Mucosa of gallbladder (tissue), 1 donor: Measurements from ENCODE around the gene ZNF148. TPM values are rescaled to one million over a fixed set of nuclear protein-coding genes. Genes with fewer than 3 reads are reported as not detected.

Experiments used
- DNase-seq: peaks from one replicate; pipeline ENCODE4 v3.0.0-alpha.2; 2020; ENCODE audit warnings: low spot score
- total RNA-seq: library from RNA; stranded (reverse); gene quantifications from one replicate; pipeline ENCODE4 v1.2.1, GENCODE V29; 2021
- donor health status: DM: no; HTN: no; CAD: no.

ZNF148 gene
- total RNA-seq, 1 donor from 2014 or later, result 50.4 TPM

DNA sequence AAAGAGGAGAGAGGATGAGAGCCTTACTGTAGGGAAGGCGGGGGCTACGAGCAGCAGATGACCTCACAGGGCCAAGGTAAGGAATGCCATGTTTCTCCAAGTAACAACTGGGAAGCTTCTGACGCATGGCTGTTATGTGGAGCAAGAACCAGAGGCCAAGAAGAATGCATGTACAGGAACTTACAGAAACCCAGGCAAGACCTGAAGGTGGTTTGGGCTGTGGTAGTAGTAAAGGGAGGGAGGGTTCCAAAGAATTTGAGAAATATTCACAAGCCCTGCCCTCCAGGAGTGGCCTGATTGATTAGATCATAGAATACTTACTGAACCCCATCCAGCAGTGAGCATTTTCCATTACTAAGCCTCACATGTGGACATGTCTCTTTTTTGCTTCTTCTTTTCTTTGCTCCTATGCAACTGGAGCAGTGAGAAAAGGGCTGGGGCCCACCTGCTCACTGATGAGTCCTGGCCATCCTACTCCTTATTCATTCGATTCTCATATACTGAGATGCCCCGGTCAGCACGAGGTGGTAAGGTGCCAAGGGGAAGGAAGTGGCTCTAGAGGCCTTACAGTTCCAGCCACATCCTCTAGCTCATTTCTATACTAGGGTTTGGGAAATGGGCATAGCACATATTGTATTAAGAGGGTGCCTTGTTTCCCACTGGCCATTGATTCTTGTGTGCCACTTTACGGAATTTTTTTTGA lies 154.2 kb downstream of the ZNF148 start:
- no peak for DNase-seq

GRCh38 chr3:125220183-125220582 lies 154.9 kb downstream of the ZNF148 start:
- no peak for DNase-seq

- DNase-seq, result no peak
These were observed 155.8 kb downstream of the ZNF148 start for GRCh38 chr3:125219261-125219701.

GRCh38 chr3:125214738-125215137 lies 160.4 kb downstream of the ZNF148 start:
- no peak for DNase-seq

- no peak for DNase-seq
These were observed 161.1 kb downstream of the ZNF148 start for GRCh38 chr3:125213946-125214542.

GRCh38 chr3:125213364-125213755 lies 161.8 kb downstream of the ZNF148 start:
- DNase-seq, result no peak

- DNase-seq, result no peak
These were observed 162.4 kb downstream of the ZNF148 start, which contains the start of gene SLC12A8 for GRCh38 chr3:125212509-125213363. Gene SLC12A8, minus strand, starts transcription at chr3:125212748. Its CDS starts 1,399 bp downstream, at chr3:125211349.

DNA sequence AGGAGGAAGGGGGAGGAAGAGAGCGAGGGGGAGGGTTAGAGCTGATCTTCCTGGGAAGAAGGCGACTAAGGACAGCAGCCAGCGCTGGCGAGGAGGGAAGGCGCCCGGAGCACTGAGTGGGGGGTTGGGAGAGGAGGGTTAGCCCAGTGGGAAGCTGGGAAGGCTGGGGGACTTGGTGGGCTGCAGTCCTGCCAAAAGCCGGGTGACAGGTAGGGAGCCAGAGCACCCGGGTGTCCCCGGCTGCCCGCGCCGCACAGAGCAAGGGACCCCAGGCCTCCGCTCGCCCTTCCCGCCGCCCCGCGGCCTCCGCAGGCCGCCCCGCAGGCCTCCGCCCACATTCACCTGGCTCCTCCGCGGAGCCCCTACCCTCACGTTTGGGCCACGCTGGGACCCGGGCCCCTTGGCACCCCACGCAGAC lies 163.0 kb downstream of the ZNF148 start:
- no peak for DNase-seq

GRCh38 chr3:125211523-125212090 lies 163.5 kb downstream of the ZNF148 start:
- no peak for DNase-seq

DNA sequence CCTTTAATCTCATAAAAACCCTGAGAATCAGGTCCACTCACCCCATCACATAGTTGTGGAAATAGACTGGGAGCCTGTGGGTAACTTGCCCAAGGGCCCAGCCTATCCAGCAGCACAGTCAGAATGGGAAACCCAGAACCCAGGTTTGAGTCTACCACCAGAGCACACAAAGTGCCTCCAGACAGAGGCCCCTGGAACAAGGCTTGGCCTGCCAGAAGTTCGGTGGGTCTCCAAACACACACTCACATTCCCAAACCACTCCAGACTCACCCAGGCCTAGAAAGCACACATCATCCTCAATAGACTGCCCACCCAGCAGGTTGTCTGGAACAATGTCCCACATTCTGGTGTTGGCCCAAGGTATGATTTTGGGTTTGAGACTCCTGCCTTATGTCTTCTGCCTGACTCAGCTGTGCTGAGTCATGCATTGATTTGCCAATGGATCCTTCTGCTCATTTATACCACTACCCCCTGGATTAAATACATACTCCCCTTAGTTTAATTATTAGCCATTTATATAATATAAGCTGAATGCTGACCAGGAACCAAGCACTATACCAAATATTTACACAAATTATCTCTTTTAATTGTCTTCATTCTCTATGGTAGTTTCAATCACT lies 167.1 kb downstream of the ZNF148 start:
- DNase-seq, result no peak

DNA sequence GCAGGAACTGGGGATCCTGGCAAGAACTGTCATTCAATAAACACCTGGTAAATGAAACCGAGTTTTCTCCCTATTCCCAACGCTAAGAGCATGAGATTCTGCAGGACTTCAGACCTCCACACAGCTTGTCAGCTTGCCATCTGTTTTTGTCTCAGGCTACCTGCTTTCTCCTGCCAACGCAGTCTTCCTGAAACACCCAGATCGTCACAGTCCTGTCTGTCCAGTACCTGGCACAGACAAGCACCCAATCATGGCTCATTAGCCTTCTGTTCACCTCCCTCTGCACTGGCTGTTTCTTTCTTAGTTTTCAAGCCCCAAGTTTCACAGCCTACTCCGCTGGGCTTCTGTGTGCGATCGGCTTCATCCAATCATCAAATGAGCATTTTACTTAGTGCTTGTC lies 167.6 kb downstream of the ZNF148 start:
- peak; percentile 81 for DNase-seq

DNA sequence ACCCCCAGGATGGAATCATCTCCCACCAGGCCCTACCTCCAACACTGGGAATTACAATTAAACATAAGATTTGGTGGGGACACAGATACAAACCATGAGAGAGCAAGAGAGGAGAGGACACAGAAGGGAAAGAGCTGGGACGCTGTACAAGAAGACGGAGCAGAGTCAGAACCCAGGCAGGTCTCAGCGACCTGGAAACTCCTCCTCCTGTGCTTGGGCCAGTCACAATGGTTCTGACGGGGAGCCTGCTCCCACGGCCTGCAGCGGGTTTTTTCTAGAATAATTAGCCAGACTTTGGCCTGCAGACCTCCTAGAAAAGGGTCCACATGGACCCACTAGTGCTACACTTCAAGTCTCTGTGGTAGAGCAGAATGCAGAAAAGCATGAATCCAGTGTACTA lies 168.2 kb downstream of the ZNF148 start:
- no peak for DNase-seq

GRCh38 chr3:125203731-125204130 lies 171.4 kb downstream of the ZNF148 start:
- no peak for DNase-seq

- no peak for DNase-seq
These were observed 172.9 kb downstream of the ZNF148 start for GRCh38 chr3:125202197-125202596.

GRCh38 chr3:125200731-125201139 lies 174.4 kb downstream of the ZNF148 start:
- DNase-seq, result no peak

DNA sequence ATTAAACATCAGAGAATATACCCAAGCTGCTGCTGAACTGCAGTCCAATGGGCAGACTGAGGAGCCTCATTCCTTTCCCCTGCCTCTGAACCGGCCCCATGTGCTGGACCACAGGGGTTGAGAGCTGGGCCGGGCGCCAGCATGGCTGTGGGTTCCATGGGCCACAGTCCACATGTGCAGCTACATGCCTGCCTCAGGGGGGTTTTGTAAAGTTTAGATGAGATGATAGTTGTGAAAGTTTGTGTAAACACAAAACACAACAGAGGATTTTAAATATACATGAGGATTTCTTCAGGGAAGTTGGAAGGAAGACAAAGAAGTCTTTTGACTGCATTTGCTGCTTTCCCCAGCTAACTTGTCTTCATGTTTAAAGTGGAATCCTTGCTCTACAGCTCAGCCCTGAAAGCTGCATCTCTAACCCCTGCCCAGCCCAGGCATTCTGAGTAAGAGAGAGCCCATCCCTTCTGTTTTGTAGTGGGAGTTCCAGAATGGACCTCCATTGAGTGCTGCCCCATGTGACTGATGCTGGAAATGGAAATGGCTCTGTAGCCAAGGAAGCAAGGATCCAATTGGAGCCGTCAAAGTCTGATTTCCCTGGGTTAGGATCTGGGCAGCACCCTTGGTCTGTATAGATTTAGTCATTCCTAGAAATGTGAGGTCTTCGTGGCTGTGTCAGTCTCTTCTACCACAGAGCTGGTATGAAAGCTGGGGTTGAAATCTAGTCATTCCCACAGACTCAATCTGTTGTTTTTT lies 180.1 kb downstream of the ZNF148 start:
- DNase-seq, result peak; percentile 56

DNA sequence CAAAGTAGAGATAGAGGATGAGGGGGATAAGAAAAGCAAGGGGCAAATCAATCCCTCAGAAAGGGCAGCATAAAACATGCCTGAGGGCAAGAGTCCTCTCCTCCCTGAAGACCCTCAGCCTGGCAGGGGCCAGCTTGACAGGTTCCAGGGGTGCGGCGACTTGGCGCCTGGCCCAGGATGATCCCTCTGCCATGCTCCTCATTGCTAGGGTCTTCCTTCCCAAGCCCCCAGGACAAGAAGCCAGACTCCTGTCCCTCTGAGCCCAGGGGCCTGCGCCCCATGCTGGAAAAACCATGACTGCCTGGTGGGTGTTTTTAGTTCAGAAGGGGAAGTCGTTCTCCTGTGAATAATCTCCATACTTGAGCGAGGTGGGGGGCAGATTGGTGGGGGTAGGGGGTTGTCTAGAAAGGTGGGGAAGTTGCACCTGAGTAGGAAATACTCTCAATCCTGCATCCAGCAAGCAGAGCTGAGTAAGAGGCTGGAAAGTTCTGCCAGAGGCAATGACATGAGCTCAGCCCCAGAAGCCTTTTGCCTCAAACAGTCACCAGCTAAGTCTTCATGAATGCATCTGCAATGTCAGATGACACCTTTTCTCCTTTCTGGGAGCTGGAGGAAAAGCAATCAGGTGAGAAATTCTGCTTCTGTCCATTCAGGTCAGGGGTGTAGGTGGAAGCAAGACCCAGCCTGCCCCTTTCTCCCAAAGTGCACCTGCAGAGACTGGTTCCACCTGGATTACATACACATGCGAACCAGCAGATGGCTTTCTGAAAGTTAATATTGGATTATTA lies 180.9 kb downstream of the ZNF148 start:
- DNase-seq, result no peak

GRCh38 chr3:125192190-125193035 lies 182.7 kb downstream of the ZNF148 start:
- no peak for DNase-seq

DNA sequence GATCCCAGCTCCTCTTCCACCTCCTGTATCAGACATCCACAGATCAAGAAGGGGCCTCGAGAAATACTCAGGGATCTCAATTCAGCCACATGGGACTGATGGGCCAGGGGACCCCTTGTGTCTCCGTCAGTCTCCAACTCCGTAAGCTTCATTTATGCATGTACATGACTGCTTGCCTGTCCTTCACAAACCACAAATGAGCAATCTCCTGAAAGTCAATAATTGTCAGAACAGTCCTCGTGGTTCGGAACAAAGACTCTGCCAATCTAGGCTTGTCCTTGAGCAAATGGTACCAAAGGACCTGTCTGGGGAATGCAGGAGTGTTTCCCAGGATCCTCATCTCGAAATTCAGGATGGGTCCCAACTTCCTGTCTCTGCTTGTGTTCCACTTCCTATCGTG lies 183.4 kb downstream of the ZNF148 start:
- DNase-seq, result no peak
